Measurements from ENCODE around the gene SOS2. TPM values are rescaled to one million over a fixed set of nuclear protein-coding genes. Genes with fewer than 3 reads are reported as not detected.

Gene SOS2
- total RNA-seq (10 to 100 TPM; 48.6 to 51.6 TPM), polyA plus RNA-seq (10 to 100 TPM in 2 of 3 donors, 1 to 10 TPM in 1; 6.0 to 15.0 (median 13.4) TPM), total RNA-seq (50.3 to 228 (median 77.1) reads per million in 6 experiments)

GRCh38 chr14:50231475-50232275, at the start of gene SOS2:
Gene SOS2 (minus strand): TSS chr14:50231578. CDS start chr14:50231283, 295 bp downstream.
- Mint-ChIP-seq H3K9me3 (peaks cover 0 to 3% (median 0%) of the 10 kb centered on the region in 9 donors), H3K36me3 (peaks cover 0 to 2% (median 0%) of the 10 kb centered on the region in 3 donors), H3K4me3 (peak within 1 kb of the TSS; percentile 82 to 96 (median 90)), H3K27me3 (no peaks in the 10 kb centered on the region), H3K27ac (peak within 1 kb of the TSS; percentile 77 to 96 (median 94)), H3K4me1 (peaks cover 10 to 46% (median 31%) of the 10 kb centered on the region in 4 donors)
- peak; percentile 68 to 90 (median 76) for DNase-seq
- POLR2A ChIA-PET = interaction anchor here (0.6 to 1.5 kb wide), 9 partner anchors 42 to 611 kb away, joined by 3 to 9 read pairs (median 4); partner anchors contain the start of genes DMAC2L, L2HGDH, MGAT2 and VCPKMT
- ATAC-seq = peak; percentile 79 to 84

DNA sequence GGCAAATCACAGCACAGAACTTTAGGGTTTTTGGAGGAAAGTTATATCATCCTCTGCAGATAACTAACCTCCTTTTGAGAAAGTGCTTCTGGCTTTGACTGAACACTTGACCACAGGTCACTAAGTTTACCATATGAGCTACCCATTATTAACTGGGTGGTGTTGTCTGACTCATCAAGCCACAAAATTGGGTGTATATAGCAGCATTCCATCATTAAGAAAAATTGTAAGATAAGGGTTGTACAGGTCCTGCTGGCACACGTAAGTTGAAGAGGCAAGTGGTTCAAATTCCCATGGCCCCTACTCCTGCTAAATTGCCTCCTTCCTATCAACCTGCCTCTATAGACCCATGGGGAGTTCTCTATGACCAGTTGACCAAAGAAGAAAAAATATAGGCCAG, 41.1 kb upstream of the SOS2 start:
- DNase-seq (no peak), ATAC-seq (no peak)
- Mint-ChIP-seq H3K9me3 (no peaks in the 10 kb centered on the region), H3K36me3 (peaks cover 0 to 15% (median 6%) of the 10 kb centered on the region in 3 donors), H3K27ac (no peak overlapping the region), H3K27me3 (no peaks in the 10 kb centered on the region), H3K4me1 (peaks cover 0 to 2% (median 0%) of the 10 kb centered on the region in 4 donors), H3K4me3 (no peak overlapping the region)
- POLR2A ChIA-PET = no interaction called here

DNA sequence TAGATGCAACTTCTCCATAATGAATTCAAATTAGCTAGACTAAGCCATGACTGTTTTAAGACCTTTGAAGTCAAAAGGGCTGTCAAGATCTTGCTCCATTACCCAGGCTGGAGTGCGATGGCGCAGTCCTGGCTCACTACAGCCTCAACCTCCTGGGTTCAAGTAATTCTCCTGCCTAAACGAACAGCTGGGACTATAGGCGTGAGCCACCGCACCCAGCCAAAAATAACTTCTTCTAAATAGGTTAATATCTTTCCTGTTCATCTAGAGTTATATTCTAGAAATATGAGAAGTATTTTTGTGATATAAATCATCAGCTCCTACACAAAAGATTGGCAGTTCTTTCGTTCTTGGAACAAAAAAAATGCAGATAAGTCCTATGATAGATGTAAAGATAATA, 39.6 kb upstream of the SOS2 start:
- POLR2A ChIA-PET = no interaction called here
- no peak overlapping the region for H3K27ac Mint-ChIP-seq
- no peak for ATAC-seq

DNA sequence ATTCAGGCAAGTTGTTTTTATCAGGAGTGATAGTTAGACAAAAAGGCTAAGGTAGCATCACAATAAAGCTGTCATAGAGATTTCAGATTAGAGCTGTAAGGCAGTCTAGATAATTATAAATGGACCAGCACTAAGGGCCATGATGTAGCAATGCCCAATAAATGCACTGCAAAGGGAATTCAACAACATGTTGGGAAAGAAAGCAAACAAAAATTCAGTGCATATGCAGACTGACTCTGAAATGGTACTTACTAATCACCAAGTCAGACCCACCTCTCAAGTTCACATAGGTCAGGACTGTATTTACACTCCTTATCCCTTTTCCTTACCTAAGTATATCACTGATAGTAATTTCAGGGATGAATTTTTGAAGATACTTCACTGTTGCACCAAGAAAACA, 33.7 kb upstream of the SOS2 start:
- POLR2A ChIA-PET = no interaction called here
- no peaks in the 10 kb centered on the region for H3K9me3 Mint-ChIP-seq
- DNase-seq = no peak
- H3K36me3 Mint-ChIP-seq = peaks cover 0 to 23% (median 5%) of the 10 kb centered on the region in 3 donors
- ATAC-seq = no peak
- no peak overlapping the region for H3K27ac Mint-ChIP-seq
- H3K27me3 Mint-ChIP-seq = no peaks in the 10 kb centered on the region
- H3K4me1 Mint-ChIP-seq = peaks cover 0 to 1% (median 0%) of the 10 kb centered on the region in 4 donors
- H3K4me3 Mint-ChIP-seq = no peak overlapping the region

More for the DNA sequence above, 39.6 kb upstream of the SOS2 start:
- peaks cover 0 to 10% (median 8%) of the 10 kb centered on the region in 3 donors for H3K36me3 Mint-ChIP-seq
- DNase-seq = no peak
- H3K4me1 Mint-ChIP-seq = no peaks in the 10 kb centered on the region
- no peaks in the 10 kb centered on the region for H3K9me3 Mint-ChIP-seq
- no peaks in the 10 kb centered on the region for H3K27me3 Mint-ChIP-seq
- H3K4me3 Mint-ChIP-seq = no peak overlapping the region

DNA sequence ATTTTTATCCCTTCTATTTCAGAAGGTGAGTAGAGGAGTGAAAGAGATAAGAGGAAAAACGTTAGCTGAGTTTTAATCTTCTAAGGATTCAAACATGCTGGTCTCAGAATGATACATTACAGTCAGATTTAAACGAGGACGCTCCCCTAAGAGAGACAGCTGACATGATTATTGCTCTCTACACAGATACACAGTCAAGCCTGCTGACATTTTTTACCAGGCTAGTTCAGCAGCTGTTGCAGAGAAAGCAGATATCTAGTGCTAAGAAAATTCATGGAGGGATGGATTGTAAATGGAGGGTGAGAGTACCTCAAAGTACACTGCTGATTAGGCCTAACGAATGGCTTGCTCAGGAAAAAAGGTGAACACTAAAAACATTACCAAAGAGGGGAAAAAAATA, 31.9 kb upstream of the SOS2 start:
- Mint-ChIP-seq H3K4me1 (peaks cover 0 to 1% (median 0%) of the 10 kb centered on the region in 4 donors), H3K27me3 (no peaks in the 10 kb centered on the region), H3K27ac (no peak overlapping the region), H3K9me3 (no peaks in the 10 kb centered on the region), H3K36me3 (peaks cover 0 to 16% (median 5%) of the 10 kb centered on the region in 3 donors), H3K4me3 (no peak overlapping the region)
- ATAC-seq (no peak), DNase-seq (no peak)
- POLR2A ChIA-PET = no interaction called here

GRCh38 chr14:50262865-50263264, 31.5 kb upstream of the SOS2 start:
- H3K27ac Mint-ChIP-seq = no peak overlapping the region
- peaks cover 0 to 1% (median 0%) of the 10 kb centered on the region in 4 donors for H3K4me1 Mint-ChIP-seq
- no peak for DNase-seq
- no peak overlapping the region for H3K4me3 Mint-ChIP-seq
- POLR2A ChIA-PET = no interaction called here
- H3K27me3 Mint-ChIP-seq = no peaks in the 10 kb centered on the region
- no peaks in the 10 kb centered on the region for H3K9me3 Mint-ChIP-seq
- peaks cover 0 to 13% (median 5%) of the 10 kb centered on the region in 3 donors for H3K36me3 Mint-ChIP-seq
- no peak for ATAC-seq

DNA sequence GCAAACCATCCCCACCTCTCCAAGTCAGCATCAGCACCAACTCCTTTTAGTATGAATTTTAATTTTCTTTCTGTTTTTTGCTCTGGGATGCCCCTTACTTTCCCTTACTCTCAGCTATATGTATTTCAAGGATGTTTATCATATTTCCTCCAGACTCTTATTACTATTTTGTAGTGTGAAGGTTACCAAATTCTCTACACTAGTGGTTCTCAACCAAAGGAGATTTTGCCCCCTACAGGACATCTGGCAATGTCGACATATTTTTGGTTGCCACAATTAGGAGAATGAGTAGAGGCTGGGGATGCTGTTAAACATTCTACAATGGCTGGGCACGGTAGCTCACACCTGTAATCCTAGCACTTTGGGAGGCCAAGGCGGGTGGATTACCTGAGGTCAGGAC, 29.1 kb upstream of the SOS2 start:
- POLR2A ChIA-PET = no interaction called here
- H3K27ac Mint-ChIP-seq = no peak overlapping the region
- DNase-seq = peak in 3 of 10 donors; percentile 11 to 38 (median 29)

DNA sequence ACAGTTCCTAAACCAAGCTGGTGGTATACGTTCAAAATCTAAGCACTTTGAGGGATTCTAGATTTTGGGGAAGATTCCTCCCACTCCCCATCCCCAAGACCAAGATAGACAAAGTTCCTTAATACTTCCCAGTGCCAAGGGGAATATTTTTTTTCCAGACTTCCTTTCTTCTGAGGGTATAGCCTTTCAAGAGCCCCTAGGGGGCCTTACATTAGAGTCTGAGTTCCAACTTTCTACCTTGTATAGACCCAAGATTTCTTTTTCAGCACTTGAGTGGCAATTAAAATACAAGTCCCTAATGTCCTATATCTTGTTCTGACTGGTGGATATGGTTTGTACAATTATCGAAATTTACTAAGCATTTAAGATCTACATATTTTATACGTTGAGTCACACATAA, 28.7 kb upstream of the SOS2 start:
- ATAC-seq (no peak), DNase-seq (no peak)
- no peak overlapping the region for H3K4me3 Mint-ChIP-seq
- H3K4me1 Mint-ChIP-seq = peaks cover 0 to 2% (median under 1%) of the 10 kb centered on the region in 4 donors
- H3K27ac Mint-ChIP-seq = no peak overlapping the region
- no peaks in the 10 kb centered on the region for H3K27me3 Mint-ChIP-seq
- POLR2A ChIA-PET = no interaction called here
- peaks cover 0 to 13% (median 3%) of the 10 kb centered on the region in 3 donors for H3K36me3 Mint-ChIP-seq
- no peaks in the 10 kb centered on the region for H3K9me3 Mint-ChIP-seq

More for the DNA sequence above, 29.1 kb upstream of the SOS2 start:
- Mint-ChIP-seq H3K9me3 (no peaks in the 10 kb centered on the region), H3K4me3 (no peak overlapping the region), H3K4me1 (peaks cover 0 to 2% (median under 1%) of the 10 kb centered on the region in 4 donors), H3K36me3 (peaks cover 0 to 13% (median 3%) of the 10 kb centered on the region in 3 donors), H3K27me3 (no peaks in the 10 kb centered on the region)
- ATAC-seq = peak; percentile 60 to 65

DNA sequence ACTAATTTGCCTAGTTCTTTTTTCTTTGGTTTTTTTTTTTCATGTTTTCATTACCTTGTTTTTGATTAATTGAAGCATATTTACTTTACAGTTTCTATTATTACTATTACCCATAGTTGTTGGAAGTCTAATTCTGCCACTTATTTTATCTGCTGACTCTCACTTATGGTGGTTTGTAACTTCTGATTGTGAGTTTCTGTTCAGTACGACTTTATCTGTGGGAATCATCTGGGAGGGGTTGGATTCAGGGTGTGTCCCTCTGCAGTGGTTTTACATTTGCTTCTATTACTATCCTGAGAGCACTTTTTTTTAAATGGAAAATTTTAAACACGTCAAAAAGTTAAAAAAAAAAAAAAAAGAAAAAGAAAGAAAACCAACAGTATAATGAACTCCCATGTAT, 26.4 kb upstream of the SOS2 start:
- POLR2A ChIA-PET = no interaction called here
- no peaks in the 10 kb centered on the region for H3K27me3 Mint-ChIP-seq
- H3K4me3 Mint-ChIP-seq = no peak overlapping the region
- H3K9me3 Mint-ChIP-seq = peaks cover 0 to 7% (median 0%) of the 10 kb centered on the region in 9 donors
- peaks cover 5 to 14% (median 13%) of the 10 kb centered on the region in 3 donors for H3K36me3 Mint-ChIP-seq
- no peak for DNase-seq
- no peak for ATAC-seq
- H3K27ac Mint-ChIP-seq = peak overlapping the region in 1 of 10 donors; percentile 48
- peaks cover 0 to 2% (median under 1%) of the 10 kb centered on the region in 4 donors for H3K4me1 Mint-ChIP-seq

DNA sequence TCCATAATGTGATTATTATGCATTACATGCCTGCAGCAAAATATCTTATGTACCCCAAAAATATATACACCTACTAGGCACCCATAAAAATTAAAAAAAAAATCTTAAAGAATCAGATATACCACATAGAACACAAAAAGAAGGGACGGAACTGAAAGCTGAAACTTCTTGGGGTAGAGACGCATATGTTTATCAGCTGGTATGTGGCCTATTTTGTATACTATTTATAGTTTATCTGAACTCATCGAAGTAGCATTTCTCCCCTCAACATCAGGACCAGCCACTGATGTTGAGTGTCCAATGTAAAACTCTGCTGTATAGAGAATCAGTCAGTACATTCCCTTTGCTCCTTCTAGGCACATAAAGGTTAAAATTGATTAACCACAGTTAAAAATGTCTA, 22.9 kb upstream of the SOS2 start:
- POLR2A ChIA-PET = no interaction called here
- no peak overlapping the region for H3K27ac Mint-ChIP-seq

DNA sequence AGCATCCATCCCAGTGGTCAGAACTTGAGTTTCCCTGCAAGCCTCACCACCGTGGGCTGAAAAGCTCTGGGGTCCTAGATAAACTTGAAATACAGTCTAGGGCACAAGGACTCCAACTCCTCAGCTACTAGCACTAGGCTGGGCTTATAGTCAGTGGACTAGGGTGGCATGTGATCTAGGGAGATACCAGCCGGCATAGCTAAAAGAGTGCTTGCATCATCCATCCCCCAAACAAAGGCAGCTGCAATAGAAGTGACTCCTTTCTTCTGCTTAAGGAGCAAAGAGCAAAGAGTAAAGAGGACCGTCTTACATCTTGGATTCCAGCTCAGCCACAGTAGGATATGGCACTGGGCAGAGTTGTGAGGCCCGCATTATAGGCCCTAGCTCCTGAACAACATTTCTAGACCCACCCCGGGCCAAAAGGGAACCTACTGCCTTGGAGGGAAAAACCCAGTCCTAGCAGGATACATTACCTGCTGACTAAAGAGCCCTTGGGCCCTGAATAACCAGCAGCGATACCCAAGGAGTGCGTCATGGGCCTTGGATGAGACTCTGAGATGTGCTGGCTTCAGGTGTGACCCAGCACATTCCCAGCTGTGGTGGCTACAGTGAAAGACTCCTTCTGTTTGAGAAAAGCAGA, 17.9 kb upstream of the SOS2 start:
- DNase-seq (no peak), ATAC-seq (no peak)
- POLR2A ChIA-PET = interaction anchor here (0.5 kb wide), 1 partner anchor 141 kb away, joined by 3 read pairs; no protein-coding TSS in a partner anchor
- H3K4me3 Mint-ChIP-seq = no peak overlapping the region
- H3K9me3 Mint-ChIP-seq = peaks cover 0 to 9% (median 0%) of the 10 kb centered on the region in 9 donors
- H3K27me3 Mint-ChIP-seq = no peaks in the 10 kb centered on the region
- no peak overlapping the region for H3K27ac Mint-ChIP-seq
- H3K36me3 Mint-ChIP-seq = peaks cover 5 to 38% (median 30%) of the 10 kb centered on the region in 3 donors
- no peaks in the 10 kb centered on the region for H3K4me1 Mint-ChIP-seq

More for the DNA sequence above, 22.9 kb upstream of the SOS2 start:
- Mint-ChIP-seq H3K4me1 (peaks cover 0 to 2% (median 0%) of the 10 kb centered on the region in 4 donors), H3K9me3 (peaks cover 0 to 9% (median 0%) of the 10 kb centered on the region in 9 donors), H3K27me3 (no peaks in the 10 kb centered on the region), H3K4me3 (no peak overlapping the region), H3K36me3 (peaks cover 5 to 32% (median 27%) of the 10 kb centered on the region in 3 donors)
- no peak for DNase-seq
- no peak for ATAC-seq

- POLR2A ChIA-PET = no interaction called here
- no peaks in the 10 kb centered on the region for H3K27me3 Mint-ChIP-seq
- peaks cover 0 to 23% (median 14%) of the 10 kb centered on the region in 3 donors for H3K36me3 Mint-ChIP-seq
- no peak overlapping the region for H3K4me3 Mint-ChIP-seq
- ATAC-seq = no peak
- H3K27ac Mint-ChIP-seq = no peak overlapping the region
- no peaks in the 10 kb centered on the region for H3K4me1 Mint-ChIP-seq
- H3K9me3 Mint-ChIP-seq = peaks cover 0 to under 1% (median 0%) of the 10 kb centered on the region in 9 donors
- no peak for DNase-seq
Observed at GRCh38 chr14:50247245-50247644, 15.9 kb upstream of the SOS2 start.

Data from naive thymus-derived CD8-positive, alpha-beta T cell (primary cell).